ENCODE measurements around the gene RASGRF1.

Gene RASGRF1

GRCh38 chr15:79091204-79091867 is 756 bp upstream of the RASGRF1 start:
- no peaks in the 10 kb centered on the region for H3K27me3 ChIP-seq (ENCODE audit: insufficient read depth, low read length, poor library complexity, severe bottlenecking)
- H3K4me2 ChIP-seq (ENCODE audit: low read depth, low read length, poor library complexity, severe bottlenecking) = no peak overlapping the region
- no peaks in the 10 kb centered on the region for H3K9me3 ChIP-seq (ENCODE audit: insufficient read depth, low read depth, low read length)
- no peak overlapping the region for H2AFZ ChIP-seq (ENCODE audit: low read length)
- H3K9ac ChIP-seq (ENCODE audit: low read depth, low read length, poor library complexity, severe bottlenecking) = no peak overlapping the region
- H3K9me2 ChIP-seq (replicated peaks; ENCODE audit: low read depth, low read length) = no peaks in the 10 kb centered on the region
- H3K4me3 ChIP-seq (ENCODE audit: low read length, poor library complexity, severe bottlenecking) = no peak overlapping the region
- H3K4me1 ChIP-seq (ENCODE audit: insufficient read depth, low read length, poor library complexity, severe bottlenecking) = no peaks in the 10 kb centered on the region
- no peaks in the 10 kb centered on the region for H4K20me1 ChIP-seq (ENCODE audit: insufficient read depth, low read length, poor library complexity, severe bottlenecking)
- no peaks in the 10 kb centered on the region for H3F3A ChIP-seq (ENCODE audit: low read depth)
- TF ChIP-seq CTCF (conservative IDR thresholded peaks at IDR 0.05; ENCODE audit: low read length) = no peak
- no peak for TF ChIP-seq EZH2phosphoT487 (IDR thresholded peaks at IDR 0.05; ENCODE audit: borderline replicate concordance)
- no peaks in the 10 kb centered on the region for H3K79me2 ChIP-seq (ENCODE audit: insufficient read depth, low read length)
- H3K36me3 ChIP-seq (ENCODE audit: insufficient read depth, low read length) = no peaks in the 10 kb centered on the region

- H3K9me3 ChIP-seq (ENCODE audit: insufficient read depth, low read depth, low read length) = no peaks in the 10 kb centered on the region
- H3K79me2 ChIP-seq (ENCODE audit: insufficient read depth, low read length) = no peaks in the 10 kb centered on the region
- H3K4me1 ChIP-seq (ENCODE audit: insufficient read depth, low read length, poor library complexity, severe bottlenecking) = no peaks in the 10 kb centered on the region
- no peaks in the 10 kb centered on the region for H3K27me3 ChIP-seq (ENCODE audit: insufficient read depth, low read length, poor library complexity, severe bottlenecking)
- H2AFZ ChIP-seq (ENCODE audit: low read length) = no peak overlapping the region
- no peak overlapping the region for H3K9ac ChIP-seq (ENCODE audit: low read depth, low read length, poor library complexity, severe bottlenecking)
- no peaks in the 10 kb centered on the region for H3K36me3 ChIP-seq (ENCODE audit: insufficient read depth, low read length)
- TF ChIP-seq EZH2phosphoT487 (IDR thresholded peaks at IDR 0.05; ENCODE audit: borderline replicate concordance) (no peak), CTCF (conservative IDR thresholded peaks at IDR 0.05; ENCODE audit: low read length) (no peak)
- H3K9me2 ChIP-seq (replicated peaks; ENCODE audit: low read depth, low read length) = no peaks in the 10 kb centered on the region
- H3K4me2 ChIP-seq (ENCODE audit: low read depth, low read length, poor library complexity, severe bottlenecking) = no peak overlapping the region
- no peaks in the 10 kb centered on the region for H4K20me1 ChIP-seq (ENCODE audit: insufficient read depth, low read length, poor library complexity, severe bottlenecking)
- no peaks in the 10 kb centered on the region for H3F3A ChIP-seq (ENCODE audit: low read depth)
- H3K4me3 ChIP-seq (ENCODE audit: low read length, poor library complexity, severe bottlenecking) = no peak overlapping the region
Observed at GRCh38 chr15:79089890-79090486, 592 bp downstream of the RASGRF1 start.

- Histone ChIP-seq H3K9ac (ENCODE audit: low read depth, low read length, poor library complexity, severe bottlenecking) (no peak overlapping the region), H3K4me1 (ENCODE audit: insufficient read depth, low read length, poor library complexity, severe bottlenecking) (no peaks in the 10 kb centered on the region), H3K4me2 (ENCODE audit: low read depth, low read length, poor library complexity, severe bottlenecking) (no peak overlapping the region), H2AFZ (ENCODE audit: low read length) (no peak overlapping the region), H3K27me3 (ENCODE audit: insufficient read depth, low read length, poor library complexity, severe bottlenecking) (no peaks in the 10 kb centered on the region), H3K9me3 (ENCODE audit: insufficient read depth, low read depth, low read length) (no peaks in the 10 kb centered on the region), H4K20me1 (ENCODE audit: insufficient read depth, low read length, poor library complexity, severe bottlenecking) (no peaks in the 10 kb centered on the region), H3K9me2 (replicated peaks; ENCODE audit: low read depth, low read length) (no peaks in the 10 kb centered on the region), H3K4me3 (ENCODE audit: low read length, poor library complexity, severe bottlenecking) (no peak overlapping the region), H3K36me3 (ENCODE audit: insufficient read depth, low read length) (no peaks in the 10 kb centered on the region), H3K79me2 (ENCODE audit: insufficient read depth, low read length) (no peaks in the 10 kb centered on the region), H3F3A (ENCODE audit: low read depth) (no peaks in the 10 kb centered on the region)
- no peak for TF ChIP-seq CTCF (conservative IDR thresholded peaks at IDR 0.05; ENCODE audit: low read length)
- no peak for TF ChIP-seq EZH2phosphoT487 (IDR thresholded peaks at IDR 0.05; ENCODE audit: borderline replicate concordance)
Observed at GRCh38 chr15:79089331-79089889, 1.2 kb downstream of the RASGRF1 start.
